Measurements from ENCODE around the gene SRPRA. TPM values are rescaled to one million over a fixed set of nuclear protein-coding genes. Genes with fewer than 3 reads are reported as not detected.

Gene SRPRA
- total and polyA plus RNA-seq, 2 donors (not counting 3 experiments of a cell fraction or from before 2014, with no cell fraction given) = 104 to 116 TPM

- CTCF ChIA-PET = no interaction called here
- H3K36me3 ChIP-seq (ENCODE audit: control insufficient read depth in 2 of 2, extremely low read depth in 1 of 2, insufficient read depth in 2 of 2, low read length in 2 of 2) = peaks cover 3 to 16% of the 10 kb centered on the region in 2 experiments
- no peak for DNase-seq (ENCODE audit: low read depth, low spot score)
- no peak overlapping the region for H3K9ac ChIP-seq (replicated peaks; ENCODE audit: extremely low read depth, insufficient read depth, low read length)
- H4K20me1 ChIP-seq (replicated peaks; ENCODE audit: control insufficient read depth, extremely low read depth, insufficient read depth, low read length) = no peaks in the 10 kb centered on the region
- H3K4me3 ChIP-seq (replicated peaks in 1 of 3; ENCODE audit: insufficient read depth in 1 of 3, low read depth in 1 of 3, low read length in 3 of 3) = no peak overlapping the region
- H2AFZ ChIP-seq (ENCODE audit: low read depth, low read length) = no peak overlapping the region
- intact Hi-C loops (cut with micrococcal nuclease) (no loop called here), dilution Hi-C loops (cut with MboI; ENCODE audit: extremely low pct_ligation_motif_present, low sequenced_read_pairs) (no loop called here)
- no peak for TF ChIP-seq MYC (IDR thresholded peaks at IDR 0.05; ENCODE audit: low read depth, low read length)
- no peak for TF ChIP-seq CTCF (IDR thresholded peaks at IDR 0.05; ENCODE audit: extremely low read depth in 1 of 2, insufficient read depth in 1 of 2, low read depth in 1 of 2, low read length in 2 of 2)
- no peak for TF ChIP-seq EZH2 (IDR thresholded peaks at IDR 0.05; ENCODE audit: borderline replicate concordance, low read depth, low read length, severe bottlenecking)
- TF ChIP-seq JUN (IDR thresholded peaks at IDR 0.05; ENCODE audit: borderline replicate concordance, insufficient read depth, insufficient read length, low read depth) = no peak
- no peaks in the 10 kb centered on the region for H3K27me3 ChIP-seq (ENCODE audit: control insufficient read depth in 2 of 2, insufficient read depth in 2 of 2, low read length in 2 of 2)
- POLR2A ChIA-PET = no interaction called here
- H3K27ac ChIP-seq (ENCODE audit: insufficient read depth, low read depth, low read length) = no peak overlapping the region
- H3K9me3 ChIP-seq (replicated peaks; ENCODE audit: control insufficient read depth, insufficient read depth, low read length) = no peaks in the 10 kb centered on the region
- no peak for FAIRE-seq
- no peaks in the 10 kb centered on the region for H3K79me2 ChIP-seq (ENCODE audit: control insufficient read depth, insufficient read depth, low read length)
- H3K4me2 ChIP-seq (ENCODE audit: insufficient read depth, low read length) = no peak overlapping the region
- H3K4me1 ChIP-seq (ENCODE audit: control insufficient read depth, extremely low read depth, insufficient read depth, low read length) = peaks cover 7% of the 10 kb centered on the region
- H3K9me1 ChIP-seq (replicated peaks; ENCODE audit: control insufficient read depth, extremely low read depth, insufficient read depth, low read length) = no peaks in the 10 kb centered on the region
- BruUV-seq (replicated peaks) = no TSS peak
Measured at GRCh38 chr11:126277780-126278179, 9.1 kb upstream of the SRPRA start.

- Histone ChIP-seq H3K79me2 (ENCODE audit: control insufficient read depth, insufficient read depth, low read length) (no peaks in the 10 kb centered on the region), H3K4me2 (ENCODE audit: insufficient read depth, low read length) (no peak overlapping the region), H3K9ac (replicated peaks; ENCODE audit: extremely low read depth, insufficient read depth, low read length) (no peak overlapping the region), H3K9me3 (replicated peaks; ENCODE audit: control insufficient read depth, insufficient read depth, low read length) (no peaks in the 10 kb centered on the region), H2AFZ (ENCODE audit: low read depth, low read length) (no peak overlapping the region), H3K4me1 (ENCODE audit: control insufficient read depth, extremely low read depth, insufficient read depth, low read length) (peaks cover 4% of the 10 kb centered on the region), H3K9me1 (replicated peaks; ENCODE audit: control insufficient read depth, extremely low read depth, insufficient read depth, low read length) (no peaks in the 10 kb centered on the region), H3K36me3 (ENCODE audit: control insufficient read depth in 2 of 2, extremely low read depth in 1 of 2, insufficient read depth in 2 of 2, low read length in 2 of 2) (peaks cover 3 to 16% of the 10 kb centered on the region in 2 experiments), H4K20me1 (replicated peaks; ENCODE audit: control insufficient read depth, extremely low read depth, insufficient read depth, low read length) (no peaks in the 10 kb centered on the region), H3K27me3 (ENCODE audit: control insufficient read depth in 2 of 2, insufficient read depth in 2 of 2, low read length in 2 of 2) (no peaks in the 10 kb centered on the region), H3K4me3 (replicated peaks in 1 of 3; ENCODE audit: insufficient read depth in 1 of 3, low read depth in 1 of 3, low read length in 3 of 3) (no peak overlapping the region), H3K27ac (ENCODE audit: insufficient read depth, low read depth, low read length) (no peak overlapping the region)
- POLR2A ChIA-PET = no interaction called here
- intact Hi-C loops (cut with micrococcal nuclease) (no loop called here), dilution Hi-C loops (cut with MboI; ENCODE audit: extremely low pct_ligation_motif_present, low sequenced_read_pairs) (no loop called here)
- no peak for FAIRE-seq
- DNase-seq (ENCODE audit: low read depth, low spot score) = no peak
- CTCF ChIA-PET = no interaction called here
- TF ChIP-seq MYC (IDR thresholded peaks at IDR 0.05; ENCODE audit: low read depth, low read length) (no peak), POLR2A (IDR thresholded peaks at IDR 0.05; ENCODE audit: low read depth, low read length) (no peak), GATA2 (IDR thresholded peaks at IDR 0.05; ENCODE audit: insufficient read depth, insufficient read length, low read depth, low read length) (no peak), CTCF (IDR thresholded peaks at IDR 0.05; ENCODE audit: extremely low read depth in 1 of 2, insufficient read depth in 1 of 2, low read depth in 1 of 2, low read length in 2 of 2) (no peak), JUN (IDR thresholded peaks at IDR 0.05; ENCODE audit: borderline replicate concordance, insufficient read depth, insufficient read length, low read depth) (no peak), MAX (IDR thresholded peaks at IDR 0.05; ENCODE audit: insufficient read depth, insufficient read length) (no peak), EZH2 (IDR thresholded peaks at IDR 0.05; ENCODE audit: borderline replicate concordance, low read depth, low read length, severe bottlenecking) (no peak), FOS (IDR thresholded peaks at IDR 0.05; ENCODE audit: borderline replicate concordance, insufficient read depth, low read length) (no peak)
- BruUV-seq (replicated peaks) = no TSS peak
Measured at GRCh38 chr11:126277322-126277721, 8.6 kb upstream of the SRPRA start.
